HUES6 (cell line): Measurements from ENCODE around the gene RAD51C.
"Not testable (repeated sequence)": the region's sequence is repeated elsewhere in the genome, so short reads cannot be mapped to it uniquely, and the experiment has no call there.

Experiments
- H3K27ac ChIP-seq: 2 replicates; pipeline ENCODE4 v1.7.0; 2013; ENCODE audit warnings: low read depth, mild to moderate bottlenecking, low read length, inconsistent platforms
- H3K27me3 ChIP-seq: 2 replicates; pipeline ENCODE4 v1.6.1; 2013; ENCODE audit warnings: low read length; ENCODE audit not compliant: control insufficient read depth, insufficient read depth
- H3K36me3 ChIP-seq: 2 replicates; pipeline ENCODE4 v1.6.1; 2013; ENCODE audit warnings: low read length; ENCODE audit not compliant: control insufficient read depth, insufficient read depth
- H3K4me1 ChIP-seq: 2 replicates; pipeline ENCODE4 v1.6.1; 2013; ENCODE audit warnings: low read length; ENCODE audit not compliant: control insufficient read depth, insufficient read depth
- H3K4me3 ChIP-seq: 2 replicates; pipeline ENCODE4 v1.5.1; 2013; ENCODE audit warnings: low read depth, low read length
- H3K9ac ChIP-seq: one replicate; pipeline ENCODE4 v1.6.1; 2013; ENCODE audit warnings: mild to moderate bottlenecking, low read length
- H3K9me3 ChIP-seq: 2 replicates; pipeline ENCODE4 v1.6.1; 2013; ENCODE audit warnings: low read depth, low read length; ENCODE audit not compliant: control insufficient read depth, insufficient read depth

RAD51C gene

GRCh38 chr17:58666858-58667267 lies 25.5 kb upstream of the RAD51C start:
- Histone ChIP-seq H3K4me3 (no peak overlapping the region), H3K9ac (no peak overlapping the region), H3K27ac (no peak overlapping the region)

GRCh38 chr17:58667934-58668597 lies 24.3 kb upstream of the RAD51C start:
- H3K36me3 ChIP-seq, result no peaks in the 10 kb centered on the region
- H3K4me3 ChIP-seq, result no peak overlapping the region
- H3K4me1 ChIP-seq, result peaks cover 9% of the 10 kb centered on the region
- no peaks in the 10 kb centered on the region for H3K9me3 ChIP-seq
- peaks cover 5% of the 10 kb centered on the region; the same call in 1 of the 2 replicates for H3K27me3 ChIP-seq
- H3K27ac ChIP-seq, result no peak overlapping the region
- no peak overlapping the region for H3K9ac ChIP-seq

More at GRCh38 chr17:58666858-58667267, 25.5 kb upstream of the RAD51C start:
- Histone ChIP-seq H3K4me1 (peaks cover 5% of the 10 kb centered on the region), H3K27me3 (peaks cover 5% of the 10 kb centered on the region; the same call in 1 of the 2 replicates), H3K9me3 (no peaks in the 10 kb centered on the region), H3K36me3 (no peaks in the 10 kb centered on the region)

GRCh38 chr17:58668598-58668935 lies 23.8 kb upstream of the RAD51C start:
- no peak overlapping the region for H3K4me3 ChIP-seq
- H3K9me3 ChIP-seq, result no peaks in the 10 kb centered on the region
- H3K36me3 ChIP-seq, result no peaks in the 10 kb centered on the region
- H3K9ac ChIP-seq, result no peak overlapping the region
- peaks cover 5% of the 10 kb centered on the region; the same call in 1 of the 2 replicates for H3K27me3 ChIP-seq
- no peak overlapping the region for H3K27ac ChIP-seq
- H3K4me1 ChIP-seq, result peaks cover 9% of the 10 kb centered on the region

- Histone ChIP-seq H3K4me3 (no peak overlapping the region), H3K36me3 (no peaks in the 10 kb centered on the region), H3K9me3 (no peaks in the 10 kb centered on the region), H3K4me1 (peaks cover 9% of the 10 kb centered on the region), H3K27ac (no peak overlapping the region), H3K27me3 (peaks cover 5% of the 10 kb centered on the region; the same call in 1 of the 2 replicates), H3K9ac (no peak overlapping the region)
Observed at GRCh38 chr17:58669853-58670252, 22.5 kb upstream of the RAD51C start.

GRCh38 chr17:58671969-58672368 lies 20.4 kb upstream of the RAD51C start:
- H3K27me3 ChIP-seq, result peaks cover 5% of the 10 kb centered on the region; the same call in 1 of the 2 replicates
- no peaks in the 10 kb centered on the region for H3K36me3 ChIP-seq
- no peak overlapping the region for H3K27ac ChIP-seq
- no peak overlapping the region for H3K9ac ChIP-seq
- H3K4me3 ChIP-seq, result no peak overlapping the region
- H3K9me3 ChIP-seq, result no peaks in the 10 kb centered on the region
- H3K4me1 ChIP-seq, result peaks cover 9% of the 10 kb centered on the region

GRCh38 chr17:58677194-58677880 lies 15.1 kb upstream of the RAD51C start:
- Histone ChIP-seq H3K4me1 (peaks cover 6% of the 10 kb centered on the region; the same call in 1 of the 2 replicates), H3K9me3 (no peaks in the 10 kb centered on the region), H3K4me3 (no peak overlapping the region), H3K27ac (no peak overlapping the region), H3K27me3 (no peaks in the 10 kb centered on the region), H3K36me3 (no peaks in the 10 kb centered on the region), H3K9ac (no peak overlapping the region)

GRCh38 chr17:58678287-58678686 lies 14.1 kb upstream of the RAD51C start:
- H3K27ac ChIP-seq, H3K9me3 ChIP-seq, H3K4me3 ChIP-seq, H3K36me3 ChIP-seq, H3K4me1 ChIP-seq, H3K27me3 ChIP-seq, H3K9ac ChIP-seq: not testable (repeated sequence)

- H3K4me1 ChIP-seq, result peaks cover 6% of the 10 kb centered on the region; the same call in 1 of the 2 replicates
- H3K9ac ChIP-seq, result peak overlapping the region; percentile 75
- peak overlapping the region; percentile 88 for H3K27ac ChIP-seq
Observed at GRCh38 chr17:58679263-58680037, 13.0 kb upstream of the RAD51C start.

GRCh38 chr17:58680038-58680369 lies 12.4 kb upstream of the RAD51C start:
- H3K9me3 ChIP-seq, result no peaks in the 10 kb centered on the region
- H3K36me3 ChIP-seq, result no peaks in the 10 kb centered on the region
- H3K27me3 ChIP-seq, result no peaks in the 10 kb centered on the region
- H3K4me1 ChIP-seq, result peaks cover 6% of the 10 kb centered on the region; the same call in 1 of the 2 replicates
- peak overlapping the region; percentile 88 for H3K27ac ChIP-seq
- peak overlapping the region; percentile 75 for H3K9ac ChIP-seq
- H3K4me3 ChIP-seq, result no peak overlapping the region

More at GRCh38 chr17:58679263-58680037, 13.0 kb upstream of the RAD51C start:
- Histone ChIP-seq H3K9me3 (no peaks in the 10 kb centered on the region), H3K4me3 (no peak overlapping the region), H3K36me3 (no peaks in the 10 kb centered on the region), H3K27me3 (no peaks in the 10 kb centered on the region)

- no peak overlapping the region for H3K9ac ChIP-seq
- H3K4me3 ChIP-seq, result no peak overlapping the region
- H3K36me3 ChIP-seq, result no peaks in the 10 kb centered on the region
- no peaks in the 10 kb centered on the region for H3K9me3 ChIP-seq
- no peak overlapping the region for H3K27ac ChIP-seq
- H3K4me1 ChIP-seq, result peaks cover 6% of the 10 kb centered on the region; the same call in 1 of the 2 replicates
- H3K27me3 ChIP-seq, result no peaks in the 10 kb centered on the region
Observed at GRCh38 chr17:58684003-58684402, 8.4 kb upstream of the RAD51C start.

- not testable (repeated sequence) for H3K4me1 ChIP-seq, H3K9me3 ChIP-seq, H3K4me3 ChIP-seq, H3K27ac ChIP-seq, H3K36me3 ChIP-seq, H3K9ac ChIP-seq, H3K27me3 ChIP-seq
Observed at GRCh38 chr17:58684462-58684861, 7.9 kb upstream of the RAD51C start.
